ENCODE measurements around the gene CTAGE4.
"Not testable (repeated sequence)": the region's sequence is repeated elsewhere in the genome, so short reads cannot be mapped to it uniquely, and the experiment has no call there.

Gene CTAGE4, protein sequence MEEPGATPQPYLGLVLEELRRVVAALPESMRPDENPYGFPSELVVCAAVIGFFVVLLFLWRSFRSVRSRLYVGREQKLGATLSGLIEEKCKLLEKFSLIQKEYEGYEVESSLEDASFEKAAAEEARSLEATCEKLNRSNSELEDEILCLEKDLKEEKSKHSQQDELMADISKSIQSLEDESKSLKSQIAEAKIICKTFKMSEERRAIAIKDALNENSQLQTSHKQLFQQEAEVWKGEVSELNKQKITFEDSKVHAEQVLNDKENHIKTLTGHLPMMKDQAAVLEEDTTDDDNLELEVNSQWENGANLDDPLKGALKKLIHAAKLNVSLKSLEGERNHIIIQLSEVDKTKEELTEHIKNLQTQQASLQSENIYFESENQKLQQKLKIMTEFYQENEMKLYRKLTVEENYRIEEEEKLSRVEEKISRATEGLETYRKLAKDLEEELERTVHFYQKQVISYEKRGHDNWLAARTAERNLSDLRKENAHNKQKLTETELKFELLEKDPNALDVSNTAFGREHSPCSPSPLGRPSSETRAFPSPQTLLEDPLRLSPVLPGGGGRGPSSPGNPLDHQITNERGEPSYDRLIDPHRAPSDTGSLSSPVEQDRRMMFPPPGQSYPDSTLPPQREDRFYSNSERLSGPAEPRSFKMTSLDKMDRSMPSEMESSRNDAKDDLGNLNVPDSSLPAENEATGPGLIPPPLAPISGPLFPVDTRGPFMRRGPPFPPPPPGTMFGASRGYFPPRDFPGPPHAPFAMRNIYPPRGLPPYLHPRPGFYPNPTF

DNA sequence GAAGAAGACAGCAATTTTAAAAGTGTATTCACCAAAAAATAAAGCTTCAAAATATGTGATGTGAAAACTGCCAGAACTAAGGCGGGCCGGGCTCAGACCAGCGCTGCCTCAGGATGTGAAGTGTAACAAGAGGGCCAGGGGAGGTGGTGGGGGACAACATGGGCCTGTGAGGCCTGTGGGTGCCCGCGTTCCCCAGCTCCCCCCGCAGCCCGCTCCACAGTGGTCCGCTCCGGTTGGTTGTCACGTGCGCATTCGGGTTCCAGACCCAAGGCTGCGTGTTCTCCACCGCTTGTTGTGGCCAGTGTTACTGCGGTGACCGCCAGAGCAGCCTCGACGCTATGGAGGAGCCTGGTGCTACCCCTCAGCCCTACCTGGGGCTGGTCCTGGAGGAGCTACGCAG is at the start of gene CTAGE4:
Gene CTAGE4, plus strand, starts transcription at position 301 of the 400 bp plus-strand sequence. Its CDS starts 38 bp downstream, at position 339.
- not testable (repeated sequence) for DNase-seq

DNA sequence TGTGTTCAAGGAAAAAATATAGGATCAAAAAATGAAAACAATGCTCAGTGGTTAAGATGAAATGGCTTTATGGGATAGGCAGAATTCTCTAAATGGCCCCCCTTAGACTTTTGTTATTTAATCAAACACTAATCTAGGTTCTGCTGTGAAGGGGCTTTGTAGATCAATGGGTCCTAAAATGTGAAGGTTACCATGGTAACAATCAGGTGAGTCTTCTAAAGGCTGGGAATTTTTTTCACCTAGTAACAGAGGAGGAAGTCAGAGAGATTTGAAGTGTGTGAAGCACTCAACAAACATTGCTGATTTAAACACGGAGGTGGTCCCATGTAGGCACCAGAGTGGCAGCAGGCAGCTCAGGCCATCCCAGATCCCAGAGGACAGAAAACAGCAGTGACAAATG is 49.1 kb upstream of the CTAGE4 start:
- DNase-seq, result no peak

DNA sequence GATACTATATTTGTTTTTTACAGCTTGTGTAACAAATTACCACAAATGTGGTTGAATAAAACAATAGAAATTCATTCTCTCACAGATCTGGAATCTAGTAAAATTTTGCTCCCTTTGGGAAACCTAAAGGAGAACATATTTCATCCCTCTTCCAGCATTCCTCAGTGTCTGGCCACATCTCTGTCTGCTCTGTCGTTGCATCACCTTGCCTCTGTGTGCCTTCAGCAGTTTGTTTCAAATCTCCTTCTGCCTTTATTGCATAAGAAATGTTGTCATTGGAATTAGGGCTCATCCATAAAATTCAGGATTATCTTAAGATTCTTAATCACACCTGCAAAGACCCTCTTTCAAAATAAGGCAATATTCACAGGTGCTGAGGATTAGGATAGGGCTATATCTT is 45.8 kb upstream of the CTAGE4 start:
- DNase-seq, result no peak

DNA sequence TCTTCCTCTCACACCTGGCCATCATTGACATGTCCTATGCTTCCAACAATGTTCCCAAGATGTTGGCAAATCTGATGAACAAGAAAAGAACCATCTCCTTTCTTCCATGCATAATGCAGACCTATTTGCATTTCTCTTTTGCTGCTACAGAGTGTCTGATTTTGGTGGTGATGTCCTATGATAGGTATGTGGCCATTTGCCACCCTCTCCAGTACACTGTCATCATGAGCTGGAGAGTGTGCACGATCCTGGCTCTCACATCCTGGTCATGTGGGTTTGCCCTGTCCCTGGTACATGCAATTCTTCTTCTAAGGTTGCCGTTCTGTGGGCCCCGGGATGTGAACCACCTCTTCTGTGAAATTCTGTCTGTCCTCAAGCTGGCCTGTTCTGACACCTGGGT is 41.1 kb upstream of the CTAGE4 start:
- no peak for DNase-seq

DNA sequence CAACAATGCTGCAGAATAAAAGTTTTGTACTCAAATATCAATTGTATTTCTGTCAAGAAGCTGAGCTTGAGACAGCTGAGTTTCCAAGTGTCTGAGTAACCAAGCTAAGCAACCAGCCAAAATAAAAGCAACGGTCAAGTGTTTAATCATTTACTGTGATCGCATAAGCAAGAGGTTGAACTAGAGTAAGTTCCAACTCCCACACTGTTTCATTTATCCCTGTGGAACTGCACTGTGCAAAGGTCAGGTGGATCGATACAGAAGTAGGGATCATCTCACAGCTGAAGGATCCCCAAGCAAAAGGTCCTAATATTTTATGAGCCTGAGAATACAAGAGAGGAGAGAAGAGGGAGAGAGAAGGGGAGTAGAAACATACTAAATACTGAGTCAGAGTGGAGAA is 38.8 kb upstream of the CTAGE4 start:
- DNase-seq, result no peak

DNA sequence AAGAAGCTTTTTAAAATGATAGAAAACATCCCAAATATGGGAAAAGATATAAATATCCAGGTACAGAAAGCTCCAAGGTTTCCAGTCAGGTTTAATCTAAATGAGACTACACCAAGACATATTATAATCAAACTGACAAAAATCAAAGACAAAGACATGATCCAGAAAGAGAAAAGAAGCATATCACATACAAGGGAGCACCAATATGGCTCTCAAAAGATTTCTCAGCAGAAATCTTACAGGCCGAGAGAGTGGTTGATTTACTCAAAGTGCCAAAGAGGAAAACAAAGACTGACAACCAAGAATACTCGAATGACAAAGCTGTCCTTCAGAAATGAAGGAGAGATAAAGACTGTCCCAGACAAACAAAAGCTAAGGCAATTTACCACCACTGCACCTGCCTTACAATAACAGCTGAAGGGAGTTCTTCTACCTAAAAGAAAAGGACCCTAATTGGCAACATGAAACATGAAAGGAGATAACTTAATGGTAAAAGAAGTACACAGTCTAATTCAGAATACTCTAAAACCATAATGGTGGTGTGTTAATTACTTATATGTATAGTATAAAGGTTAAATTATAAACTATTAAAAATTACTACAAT is 34.9 kb upstream of the CTAGE4 start:
- no peak for DNase-seq

DNA sequence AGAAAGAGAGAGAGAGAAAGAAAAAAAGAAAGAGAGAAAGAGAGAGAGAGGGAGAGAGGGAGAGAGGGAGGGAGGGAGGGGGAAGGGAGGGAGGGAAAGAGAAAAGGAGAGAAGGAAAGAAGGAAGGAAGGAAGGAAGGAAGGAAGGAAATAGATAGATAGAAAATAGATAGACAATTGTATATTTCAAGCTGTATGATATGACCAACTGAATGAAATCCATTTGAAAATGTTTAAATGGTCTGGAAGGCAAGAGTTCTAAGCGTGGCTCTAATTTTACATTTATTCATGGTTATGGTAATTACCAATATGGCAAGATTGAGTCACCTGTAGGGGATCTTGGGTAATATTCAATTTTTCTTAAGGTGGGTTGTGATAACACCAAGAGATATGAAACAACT is 24.4 kb upstream of the CTAGE4 start:
- DNase-seq, result no peak

DNA sequence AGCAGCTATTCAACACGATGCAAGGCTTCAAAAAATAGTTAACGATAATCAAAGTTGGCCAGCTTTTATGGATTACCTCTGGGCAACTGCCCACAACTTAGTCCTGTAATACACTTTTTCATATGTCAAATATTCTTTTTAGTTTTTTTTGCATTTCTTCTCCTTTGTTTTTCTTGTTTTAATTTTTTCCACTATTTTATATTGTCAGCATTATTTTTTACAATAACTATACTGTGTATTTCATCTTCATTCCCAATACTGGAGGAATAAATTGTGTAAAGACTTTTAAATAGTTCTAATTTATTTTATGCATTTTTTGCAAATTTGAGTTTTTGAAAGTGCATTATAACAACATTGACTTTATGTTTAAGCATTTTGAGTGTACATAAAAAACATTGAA is 18.5 kb upstream of the CTAGE4 start:
- DNase-seq, result no peak

DNA sequence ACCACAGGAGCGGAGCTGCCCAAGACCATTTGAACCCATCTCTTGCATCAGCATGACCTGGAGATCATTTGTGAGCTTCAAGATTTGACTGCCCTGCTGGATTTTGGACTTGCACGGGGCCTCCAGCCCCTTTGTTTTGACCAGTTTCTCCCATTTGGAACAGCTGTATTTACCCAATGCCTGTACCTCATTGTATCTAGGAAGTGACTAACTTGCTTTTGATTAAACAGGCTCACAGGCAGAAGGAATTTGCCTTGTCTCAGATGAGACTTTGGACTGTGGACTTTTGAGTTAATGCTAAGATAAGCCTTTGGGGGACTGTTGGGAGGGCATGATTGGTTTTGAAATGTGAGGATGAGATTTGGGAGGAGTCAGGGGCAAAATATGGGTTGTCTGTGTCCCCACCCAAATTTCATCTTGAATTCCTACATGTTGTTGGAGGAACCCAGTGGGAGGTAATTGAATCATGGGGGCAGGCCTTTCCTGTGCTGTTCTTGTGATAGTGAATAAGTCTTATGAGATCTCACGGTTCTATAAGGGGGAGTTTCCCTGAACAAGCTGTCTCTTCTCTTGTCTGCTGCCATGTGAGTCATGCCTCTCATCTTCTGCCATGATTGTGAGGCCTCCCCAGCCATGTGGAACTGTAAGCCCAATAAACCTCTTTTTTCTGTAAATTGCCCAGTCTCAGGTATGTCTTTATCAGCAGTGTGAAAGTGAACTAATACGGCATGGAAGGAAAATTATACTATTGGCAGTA is 11.5 kb upstream of the CTAGE4 start:
- DNase-seq, result not testable (repeated sequence)

DNA sequence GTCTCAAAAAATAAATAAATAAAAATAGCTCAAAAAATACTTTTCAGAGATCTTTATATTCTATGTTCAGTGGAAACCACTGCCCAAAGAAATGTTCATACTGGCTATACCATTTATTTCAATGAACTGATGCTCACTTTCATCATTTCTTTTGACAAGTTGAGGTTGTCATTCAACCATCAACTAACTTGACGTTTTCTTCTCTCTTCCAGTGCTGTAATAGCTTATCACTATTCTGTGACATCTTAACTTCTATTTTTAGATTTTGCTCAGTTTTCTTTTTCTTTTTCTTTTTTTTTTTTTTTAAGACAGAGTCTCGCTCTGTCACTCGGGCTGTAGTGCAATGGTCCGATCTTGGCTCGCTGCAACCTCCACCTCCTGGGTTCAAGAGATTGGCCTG is 8.7 kb upstream of the CTAGE4 start:
- no peak for DNase-seq

DNA sequence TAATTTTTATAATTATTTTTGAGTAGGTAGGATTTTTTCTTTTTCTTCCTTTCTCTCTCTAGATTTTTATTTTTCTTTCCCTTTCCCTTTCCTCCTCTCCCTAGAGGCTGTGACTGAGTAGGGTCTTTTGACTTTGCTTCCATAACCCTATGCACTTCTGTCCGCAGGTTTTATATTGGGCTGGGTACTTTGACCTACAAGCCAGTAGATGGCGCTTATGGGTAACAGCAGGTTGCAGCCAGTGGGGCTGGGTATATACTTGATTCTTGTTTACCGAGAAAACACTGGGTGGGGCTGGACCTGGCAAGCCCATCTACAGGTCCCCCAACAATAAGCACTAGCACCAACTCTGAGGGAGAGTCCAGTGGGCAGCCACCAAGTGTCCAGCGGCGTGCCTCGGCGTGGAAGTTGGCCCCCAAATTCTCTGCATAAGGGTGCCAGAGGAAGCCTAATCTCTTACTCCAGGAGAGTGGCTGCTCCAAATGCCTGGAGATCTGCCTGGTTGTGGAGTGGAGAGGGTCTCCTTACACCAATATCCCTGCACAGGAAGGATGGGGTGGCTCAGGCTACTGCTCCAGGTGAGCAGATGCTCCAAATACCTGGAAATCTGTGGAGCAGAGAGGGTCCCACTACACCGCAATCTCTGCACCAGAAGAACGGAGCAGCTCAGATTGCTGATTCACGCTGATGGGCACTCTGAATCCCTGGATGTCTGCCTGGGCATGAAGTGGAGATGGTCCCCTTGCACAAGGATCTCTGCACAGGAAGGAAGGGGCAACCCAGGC is 4.7 kb upstream of the CTAGE4 start:
- DNase-seq, result not testable (repeated sequence)

DNA sequence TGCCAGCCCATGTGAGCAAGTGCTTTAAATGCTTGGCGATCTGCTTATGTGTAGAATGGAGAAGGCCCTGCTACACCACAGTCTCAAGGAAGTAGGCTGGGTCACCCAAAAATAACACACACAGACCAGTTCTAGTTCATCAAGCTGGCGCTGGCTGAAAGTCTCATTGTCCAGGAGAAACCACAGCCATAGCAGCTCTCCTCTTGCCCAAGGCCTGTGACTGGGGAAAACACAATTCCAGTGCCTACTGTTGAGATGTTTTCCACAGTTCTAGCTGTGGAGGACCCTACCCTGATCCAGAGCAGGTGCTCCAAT is 4.1 kb upstream of the CTAGE4 start:
- not testable (repeated sequence) for DNase-seq

DNA sequence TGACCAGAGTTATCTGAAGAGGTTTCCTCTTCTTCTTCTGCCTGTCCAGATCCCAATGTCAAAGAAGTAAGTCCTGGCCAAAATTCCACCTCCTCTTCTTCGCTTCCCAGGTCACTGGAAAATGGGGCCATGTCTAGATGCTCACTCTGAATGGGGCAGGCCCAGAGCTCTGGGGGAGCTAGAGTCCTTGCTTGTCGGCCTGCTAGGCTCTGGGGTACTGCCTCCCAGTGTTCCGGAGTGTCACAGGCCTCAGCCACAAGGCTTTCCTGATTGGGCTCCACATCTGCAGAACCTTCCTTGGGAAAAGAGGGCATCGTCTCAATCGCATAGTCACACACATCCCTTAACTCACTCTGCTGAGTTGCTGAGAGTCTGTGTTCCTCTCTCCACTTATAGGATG is 4.6 kb downstream of the CTAGE4 start:
- not testable (repeated sequence) for DNase-seq

DNA sequence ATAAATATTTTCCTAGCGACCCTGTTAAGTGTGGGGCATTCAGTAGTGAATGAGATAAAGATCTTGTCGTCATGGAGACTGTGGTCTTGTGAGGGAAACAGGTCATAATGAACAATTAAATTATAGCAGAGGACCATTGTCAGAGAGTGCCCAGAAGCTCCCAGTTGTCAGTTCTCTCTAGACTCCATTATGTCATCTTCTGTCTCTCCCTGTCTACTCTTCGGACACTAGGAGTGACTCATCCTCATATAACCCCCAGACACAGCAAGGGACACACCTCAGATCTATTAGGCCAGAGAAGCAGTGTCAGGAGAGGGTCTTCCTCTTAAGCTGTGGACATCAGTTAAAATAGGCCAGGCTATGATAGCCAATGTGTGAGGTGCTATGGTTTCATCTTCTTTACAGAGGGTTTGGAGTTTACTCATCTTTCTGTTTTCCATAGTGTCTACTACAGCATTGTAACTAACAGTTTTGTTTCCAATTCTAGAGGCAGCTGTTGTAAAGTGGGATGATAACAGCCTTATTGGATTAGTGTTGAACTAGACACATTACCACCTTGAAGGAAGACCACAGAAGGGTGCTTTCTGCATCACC is 5.4 kb downstream of the CTAGE4 start:
- DNase-seq, result not testable (repeated sequence)

DNA sequence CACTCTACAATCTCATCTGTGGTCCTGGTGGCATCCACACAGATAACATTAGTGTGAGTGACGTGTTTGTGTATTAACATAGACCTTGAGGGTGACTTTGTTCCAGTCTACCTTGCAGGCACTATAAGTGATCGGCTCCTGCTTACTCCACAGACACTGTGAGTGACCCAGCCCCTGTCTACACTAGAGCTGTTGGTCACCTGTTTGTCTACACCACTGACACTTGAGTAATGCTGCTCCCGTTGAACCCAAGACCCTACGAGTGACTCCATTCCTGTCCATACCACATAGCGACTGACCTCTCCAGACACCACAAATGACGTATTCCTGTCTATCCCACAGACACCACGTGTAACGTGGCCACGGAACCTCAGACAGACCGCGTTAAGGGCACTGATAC is 10.5 kb downstream of the CTAGE4 start:
- not testable (repeated sequence) for DNase-seq

DNA sequence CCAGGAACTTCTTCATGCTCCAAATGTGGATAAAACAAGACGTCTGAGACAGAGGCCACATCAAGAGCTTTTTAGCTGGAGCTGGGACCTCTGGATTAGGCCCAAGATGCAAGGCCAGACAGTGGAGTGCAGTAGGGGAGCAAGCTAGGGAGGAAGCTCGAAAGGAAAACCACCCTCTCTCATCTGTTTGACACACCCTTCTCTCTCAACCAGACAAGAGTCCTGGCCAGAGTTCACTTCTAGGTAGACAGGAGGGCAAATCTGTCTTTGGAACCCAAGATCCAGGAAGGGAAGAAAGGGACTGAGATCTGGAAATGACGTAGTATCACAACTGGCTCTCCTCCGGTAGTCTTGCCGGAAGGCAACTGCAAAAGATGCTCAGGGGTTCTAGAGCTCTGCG is 11.2 kb downstream of the CTAGE4 start:
- DNase-seq, result not testable (repeated sequence)

DNA sequence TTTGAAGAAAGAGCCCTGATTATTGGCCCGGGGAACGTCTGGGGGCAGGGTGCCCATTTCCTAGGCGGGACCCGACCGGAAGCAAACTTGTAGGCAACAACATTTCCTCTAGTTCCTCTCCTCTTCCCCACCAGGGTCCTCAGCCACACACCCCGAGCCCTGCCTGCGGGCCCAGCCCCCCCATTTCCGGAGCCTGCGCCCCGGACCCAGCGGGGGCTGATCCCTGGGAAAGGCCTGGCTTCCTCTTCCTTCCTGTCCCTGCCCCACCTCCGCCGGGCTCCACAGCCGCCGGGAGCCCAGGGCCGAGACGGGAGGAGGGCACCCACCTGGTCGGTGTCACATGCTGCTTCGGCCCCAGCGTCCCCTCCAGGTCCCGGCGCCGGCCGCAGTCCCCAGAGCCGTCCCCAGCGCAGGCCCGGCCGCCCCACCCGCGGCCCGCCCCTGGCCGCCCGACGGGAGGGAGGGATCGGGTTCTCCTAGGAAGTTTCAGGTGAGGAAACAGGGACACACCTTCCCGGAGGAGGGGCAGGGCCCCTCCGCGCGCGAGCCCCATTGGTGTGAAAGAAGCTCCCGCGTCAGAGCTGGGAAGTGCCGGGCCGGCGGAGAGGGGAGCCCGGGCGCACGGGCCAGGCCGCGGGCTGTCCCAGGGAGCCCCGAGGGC is 12.1 kb downstream of the CTAGE4 start, which contains the start of gene ARHGEF35:
Gene ARHGEF35, minus strand, starts transcription at position 622 of the 661 bp plus-strand sequence. CDS start 7,450 bp downstream, outside the sequence.
- not testable (repeated sequence) for DNase-seq

DNA sequence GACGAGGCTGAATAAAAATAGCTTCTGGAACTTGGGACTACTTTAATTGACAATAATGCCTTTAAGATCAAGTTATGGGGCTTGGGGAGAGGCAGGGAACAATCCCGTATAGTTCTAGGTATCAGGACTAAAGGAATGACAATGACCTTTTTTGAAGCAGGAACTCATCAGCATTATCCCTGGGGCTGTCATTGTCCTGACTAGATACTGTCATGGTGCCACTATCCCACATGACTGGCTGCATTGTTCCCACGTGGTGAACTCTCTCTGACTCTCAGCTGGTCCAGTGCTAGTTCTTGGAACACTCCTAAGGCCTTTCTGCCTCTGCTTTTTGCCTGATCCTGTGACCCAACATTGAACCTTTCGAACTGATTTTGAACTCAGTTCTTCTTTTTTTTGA is 15.7 kb downstream of the CTAGE4 start:
- not testable (repeated sequence) for DNase-seq

DNA sequence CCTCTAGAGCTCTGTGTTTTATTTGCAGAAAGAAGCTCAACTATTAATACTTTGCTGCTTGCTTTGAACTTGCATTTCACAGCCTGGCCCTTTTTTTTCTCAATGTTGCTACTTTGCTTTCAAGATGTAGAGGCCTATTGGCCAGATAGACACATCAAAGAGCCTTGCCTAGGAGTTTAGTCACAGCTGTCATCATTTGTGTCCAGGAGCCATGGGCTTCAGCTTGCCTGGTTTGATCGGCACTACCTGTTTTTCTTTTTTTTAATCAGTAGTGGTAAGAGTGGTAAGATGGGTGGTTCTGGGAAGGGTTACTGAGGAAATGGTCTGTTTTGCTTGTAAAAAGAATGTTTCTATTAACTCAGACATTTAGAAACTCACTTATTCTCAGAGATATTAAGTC is 18.7 kb downstream of the CTAGE4 start:
- not testable (repeated sequence) for DNase-seq

DNA sequence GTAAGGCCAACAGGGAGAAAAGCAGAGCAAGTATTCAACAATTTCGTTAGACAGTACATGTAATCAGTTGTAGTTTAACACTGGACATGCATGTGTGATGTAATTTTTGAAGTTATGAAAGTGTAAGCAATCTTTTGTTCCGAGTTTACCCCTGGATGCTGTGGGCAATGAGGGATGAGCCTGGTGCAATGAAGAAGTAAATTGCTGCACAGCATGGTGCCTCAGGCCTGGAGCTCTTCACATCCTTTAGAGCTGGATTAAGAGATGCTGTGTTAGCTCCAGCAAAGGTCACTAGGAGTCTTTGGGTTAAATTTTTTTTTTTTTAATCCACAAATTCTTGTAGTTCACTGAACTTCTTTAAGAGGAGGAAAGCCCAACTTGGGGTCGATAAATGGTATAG is 19.8 kb downstream of the CTAGE4 start:
- DNase-seq, result not testable (repeated sequence)

DNA sequence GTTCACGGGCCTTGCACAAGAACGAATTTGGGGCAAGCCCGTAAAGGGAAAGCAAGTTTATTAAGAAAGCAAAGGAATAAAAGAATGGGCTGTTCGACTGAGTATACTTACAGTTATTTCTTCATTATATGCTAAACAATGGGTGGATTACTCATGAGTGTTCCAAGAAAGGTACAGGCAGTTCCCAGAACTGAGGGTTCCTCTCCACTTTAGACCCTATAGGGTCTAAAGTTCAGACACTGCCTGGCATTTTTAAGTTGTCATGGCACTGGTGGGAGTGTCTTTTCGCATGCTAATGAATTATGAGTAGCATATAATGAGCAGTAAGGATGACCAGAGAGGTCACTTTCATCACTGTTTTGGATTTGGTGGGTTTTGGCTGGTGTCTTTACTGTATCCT is 22.0 kb downstream of the CTAGE4 start:
- DNase-seq, result not testable (repeated sequence)
